Measurements from ENCODE around the gene PSAT1. TPM values are rescaled to one million over a fixed set of nuclear protein-coding genes. Genes with fewer than 3 reads are reported as not detected.

PSAT1 gene
- total and polyA plus RNA-seq, 9 donors = 0.83 to 153 (median 7.1) TPM

DNA sequence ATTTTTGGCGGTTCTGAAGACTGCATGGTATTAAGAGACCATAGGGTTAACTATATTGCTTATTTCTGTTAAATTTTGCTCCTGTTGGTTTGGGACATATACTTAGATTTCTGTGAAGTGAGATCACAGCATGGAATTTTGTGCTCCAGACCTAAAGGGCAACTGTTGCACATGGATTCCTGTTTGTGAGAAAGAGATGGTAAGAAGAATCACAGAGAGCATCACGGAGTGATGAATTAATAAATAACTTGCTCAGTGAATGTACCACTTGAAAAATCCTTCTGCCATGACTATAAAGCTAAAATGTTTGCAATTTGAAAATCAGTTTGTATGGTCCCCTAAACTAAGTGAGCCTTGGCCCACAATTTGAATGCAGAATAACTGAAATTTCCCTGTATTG, 4.5 kb downstream of the PSAT1 start:
- 93 to 100% (median 96%) methylated on average over 2 of the region's 2 CpGs for whole genome bisulfite sequencing, 3 donors
- no peaks in the 10 kb centered on the region for H3K36me3 ChIP-seq
- TF ChIP-seq EP300 (IDR thresholded peaks at IDR 0.05) (no peak), POLR2A (IDR thresholded peaks at IDR 0.05) (no peak), CTCF (IDR thresholded peaks at IDR 0.05) (no peak)
- no peaks in the 10 kb centered on the region for H3K27me3 ChIP-seq
- H3K4me1 ChIP-seq (ENCODE audit: insufficient read depth) = peaks cover 9% of the 10 kb centered on the region
- intact Hi-C loops (cut with DNase I) = no loop called here
- H3K9me3 ChIP-seq = no peaks in the 10 kb centered on the region
- no peak overlapping the region for H3K4me3 ChIP-seq
- no peak overlapping the region for H3K27ac ChIP-seq
- no peak for DNase-seq

- Histone ChIP-seq H3K27ac (no peak overlapping the region), H3K9me3 (no peaks in the 10 kb centered on the region), H3K36me3 (no peaks in the 10 kb centered on the region), H3K4me3 (no peak overlapping the region), H3K4me1 (ENCODE audit: insufficient read depth) (no peaks in the 10 kb centered on the region), H3K27me3 (no peaks in the 10 kb centered on the region)
- intact Hi-C loops (cut with DNase I) = no loop called here
- no peak for DNase-seq
- TF ChIP-seq POLR2A (IDR thresholded peaks at IDR 0.05) (no peak), CTCF (IDR thresholded peaks at IDR 0.05) (no peak), EP300 (IDR thresholded peaks at IDR 0.05) (no peak)
- 95 to 99% (median 97%) methylated on average over 3 of the region's 3 CpGs for WGBS, 3 donors
Measured at GRCh38 chr9:78303377-78304062, 6.6 kb downstream of the PSAT1 start.

GRCh38 chr9:78304357-78304756, 7.4 kb downstream of the PSAT1 start:
- Histone ChIP-seq H3K36me3 (no peaks in the 10 kb centered on the region), H3K4me1 (ENCODE audit: insufficient read depth) (no peaks in the 10 kb centered on the region), H3K27me3 (no peaks in the 10 kb centered on the region), H3K4me3 (no peak overlapping the region), H3K9me3 (no peaks in the 10 kb centered on the region), H3K27ac (no peak overlapping the region)
- TF ChIP-seq CTCF (IDR thresholded peaks at IDR 0.05) (no peak), POLR2A (IDR thresholded peaks at IDR 0.05) (no peak), EP300 (IDR thresholded peaks at IDR 0.05) (no peak)
- intact Hi-C loops (cut with DNase I) = no loop called here
- DNase-seq = no peak
- 78 to 86% (median 86%) methylated on average over 1 of the region's 1 CpG for WGBS, 3 donors

GRCh38 chr9:78306222-78307076, 9.5 kb downstream of the PSAT1 start:
- Histone ChIP-seq H3K27me3 (no peaks in the 10 kb centered on the region), H3K4me3 (no peak overlapping the region), H3K27ac (no peak overlapping the region), H3K36me3 (no peaks in the 10 kb centered on the region), H3K9me3 (no peaks in the 10 kb centered on the region), H3K4me1 (ENCODE audit: insufficient read depth) (no peaks in the 10 kb centered on the region)
- no peak for TF ChIP-seq CTCF (IDR thresholded peaks at IDR 0.05)
- intact Hi-C loops (cut with DNase I) = no loop called here
- WGBS, 3 donors = 83 to 92% (median 86%) methylated on average over 16 of the region's 16 CpGs
- no peak for DNase-seq
